OCI-M1 (cell line): ENCODE measurements around the gene ARFGAP1.
"Not testable (repeated sequence)": the region's sequence is repeated elsewhere in the genome, so short reads cannot be mapped to it uniquely, and the experiment has no call there.

ENCODE experiments used
- DNase-seq: peaks from one replicate; lab custom pipeline; 2025; lab: John Stamatoyannopoulos, UW

ARFGAP1 gene

GRCh38 chr20:63334356-63334755 lies 61.7 kb downstream of the ARFGAP1 start:
- no peak for DNase-seq

- not testable (repeated sequence) for DNase-seq
These were observed 62.4 kb downstream of the ARFGAP1 start for GRCh38 chr20:63335060-63335459.

- no peak for DNase-seq
These were observed 63.1 kb downstream of the ARFGAP1 start for GRCh38 chr20:63335711-63336110.

GRCh38 chr20:63336232-63336752 lies 63.7 kb downstream of the ARFGAP1 start:
- no peak for DNase-seq

GRCh38 chr20:63337786-63338420 lies 65.3 kb downstream of the ARFGAP1 start:
- no peak for DNase-seq
